PFSK-1 (cell line): Measurements from ENCODE around the gene STIP1.

Experiments
- POLR2AphosphoS5 ChIP-seq: IDR thresholded peaks from 2 replicates; pipeline ENCODE4 v1.6.1; 2012; ENCODE audit warnings: low read depth, mild to moderate bottlenecking, control low read depth, low read length, moderate library complexity
- SIN3A ChIP-seq: IDR thresholded peaks from 2 replicates; pipeline ENCODE4 v1.6.1; 2012; ENCODE audit warnings: mild to moderate bottlenecking, low read length, moderate library complexity, borderline replicate concordance; ENCODE audit not compliant: insufficient read depth

DNA sequence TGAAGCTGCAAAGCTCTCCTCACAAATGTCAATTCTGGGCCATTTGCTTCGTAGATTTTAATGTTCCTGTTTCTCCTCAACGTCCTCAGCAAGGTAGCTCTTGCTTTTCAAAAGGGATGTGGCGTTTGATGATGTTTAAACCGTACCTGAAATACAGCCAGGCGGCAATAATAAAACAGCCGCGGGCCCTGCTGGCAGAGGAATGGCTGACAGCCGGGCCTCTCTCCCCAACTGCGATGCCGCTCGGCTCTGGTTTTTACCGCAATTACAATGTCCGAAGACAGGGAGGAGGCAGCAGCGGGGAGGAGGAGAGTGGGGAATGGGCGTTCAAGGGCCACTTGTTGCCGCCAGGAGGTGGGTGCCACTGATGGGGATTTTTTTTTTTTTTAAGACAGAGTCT lies 47.6 kb upstream of the STIP1 start:
- no peak for TF ChIP-seq POLR2AphosphoS5
- TF ChIP-seq SIN3A = no peak
